Peyer's patch (tissue), 4 donors: ENCODE data around the gene ERC2.

Experiments
- CTCF ChIP-seq, 6 experiments: fragments of 450-650 bp in 4 of 6; fragments of 200-600 bp in 2 of 6; sonication (generic) in 1 of 6; IDR thresholded peaks; one replicate each; pipeline ENCODE4 v1.5.1; 2017 to 2019; ENCODE audit warnings: antibody characterized with exemption in 6 of 6, mild to moderate bottlenecking in 3 of 6, moderate library complexity in 1 of 6
- POLR2A ChIP-seq, 2 donors: fragments of 450-650 bp; IDR thresholded peaks; one replicate each; pipeline ENCODE4 v1.5.1; 2017; ENCODE audit warnings: antibody characterized with exemption in 2 of 2, mild to moderate bottlenecking in 2 of 2, moderate library complexity in 2 of 2

GRCh38 chr3:55541456-55541855 lies 926.8 kb downstream of the ERC2 start:
- TF ChIP-seq CTCF (IDR thresholded peaks at IDR 0.05) (no peak), POLR2A (IDR thresholded peaks at IDR 0.05) (no peak)
